Hepatocyte (in vitro differentiated cells): Measurements from ENCODE around the gene UBN1. TPM values are rescaled to one million over a fixed set of nuclear protein-coding genes. Genes with fewer than 3 reads are reported as not detected.
"Not testable (repeated sequence)": the region's sequence is repeated elsewhere in the genome, so short reads cannot be mapped to it uniquely, and the experiment has no call there.

Experiments used
- DNase-seq: peaks from one replicate; pipeline ENCODE4 v3.0.0-alpha.2; 2016; ENCODE audit warnings: low spot score
- H2AFZ ChIP-seq: fragments of 200-600 bp; sonication (generic); 2 replicates; pipeline ENCODE4 v1.6.0; 2016; ENCODE audit warnings: antibody characterized with exemption, mild to moderate bottlenecking
- H3K27ac ChIP-seq: fragments of 200-600 bp; sonication (generic); 2 replicates; pipeline ENCODE4 v1.5.1; 2016; ENCODE audit warnings: mild to moderate bottlenecking
- H3K27me3 ChIP-seq: fragments of 200-600 bp; sonication (generic); 2 replicates; pipeline ENCODE4 v1.6.1; 2016
- H3K36me3 ChIP-seq: fragments of 200-600 bp; sonication (generic); replicated peaks from 2 replicates; pipeline ENCODE4 v1.5.1; 2016; ENCODE audit warnings: low read depth; ENCODE audit not compliant: insufficient read depth
- H3K4me1 ChIP-seq: fragments of 200-600 bp; sonication (generic); 2 replicates; pipeline ENCODE4 v1.5.1; 2016; ENCODE audit warnings: mild to moderate bottlenecking, moderate library complexity; ENCODE audit not compliant: insufficient read depth
- H3K4me2 ChIP-seq: fragments of 200-600 bp; sonication (generic); 2 replicates; pipeline ENCODE4 v1.6.0; 2016
- H3K4me3 ChIP-seq: fragments of 200-600 bp; sonication (generic); 2 replicates; pipeline ENCODE4 v1.5.1; 2016; ENCODE audit warnings: mild to moderate bottlenecking
- H3K79me2 ChIP-seq: fragments of 200-600 bp; sonication (generic); 2 replicates; pipeline ENCODE4 v1.6.0; 2017; ENCODE audit warnings: mild to moderate bottlenecking
- H3K9me2 ChIP-seq: fragments of 200-600 bp; sonication (generic); replicated peaks from 2 replicates; pipeline ENCODE4 v1.6.0; 2017; ENCODE audit warnings: mild to moderate bottlenecking; ENCODE audit not compliant: insufficient read depth
- H3K9me3 ChIP-seq: fragments of 200-600 bp; sonication (generic); 2 replicates; pipeline ENCODE4 v1.5.1; 2016; ENCODE audit warnings: low read depth, mild to moderate bottlenecking
- H4K20me1 ChIP-seq: fragments of 200-600 bp; sonication (generic); 2 replicates; pipeline ENCODE4 v1.6.0; 2016; ENCODE audit warnings: mild to moderate bottlenecking; ENCODE audit not compliant: insufficient read depth, poor library complexity, severe bottlenecking
- EZH2 ChIP-seq: fragments of 200-600 bp; sonication (generic); IDR thresholded peaks from 2 replicates; pipeline ENCODE4 v1.6.1; 2016; ENCODE audit warnings: antibody characterized with exemption, mild to moderate bottlenecking, borderline replicate concordance
- EZH2phosphoT487 ChIP-seq: fragments of 200-600 bp; sonication (generic); IDR thresholded peaks from one replicate; pipeline ENCODE4 v1.6.1; 2018; ENCODE audit warnings: antibody characterized with exemption, mild to moderate bottlenecking, low read depth, moderate library complexity; ENCODE audit not compliant: unreplicated experiment, severe bottlenecking
- whole genome bisulfite sequencing: methylation state at CpG from one replicate; pipeline ENCODE4 v1.1.6; 2016; ENCODE audit warnings: low lambda C conversion rate; ENCODE audit errors: missing lambda C conversion rate; 5-methylcytosine and 5-hydroxymethylcytosine counted together
- polyA plus RNA-seq: library from polyadenylated mRNA; unstranded; fragments of >200 nt; fragmentation: Nextera tagmentation; extraction: Ambion mirVana; gene quantifications from 2 replicates; pipeline ENCODE4 v1.2.1, GENCODE V29; 2016
- total RNA-seq: library from RNA; depleted of rRNA; stranded (reverse); fragments of >200 nt; gene quantifications from 2 replicates; pipeline ENCODE4 v1.2.3, GENCODE V29; 2014
- TF ChIP-seq, protein P1 (sequence below): fragments of 200-600 bp; sonication (generic); IDR thresholded peaks from 2 replicates; pipeline ENCODE4 v1.5.1; 2016; ENCODE audit warnings: antibody characterized with exemption, mild to moderate bottlenecking; ENCODE audit not compliant: poor library complexity

Gene UBN1
- total and polyA plus RNA-seq, 2 experiments from 2014 or later, result 19.1 to 28.1 TPM

DNA sequence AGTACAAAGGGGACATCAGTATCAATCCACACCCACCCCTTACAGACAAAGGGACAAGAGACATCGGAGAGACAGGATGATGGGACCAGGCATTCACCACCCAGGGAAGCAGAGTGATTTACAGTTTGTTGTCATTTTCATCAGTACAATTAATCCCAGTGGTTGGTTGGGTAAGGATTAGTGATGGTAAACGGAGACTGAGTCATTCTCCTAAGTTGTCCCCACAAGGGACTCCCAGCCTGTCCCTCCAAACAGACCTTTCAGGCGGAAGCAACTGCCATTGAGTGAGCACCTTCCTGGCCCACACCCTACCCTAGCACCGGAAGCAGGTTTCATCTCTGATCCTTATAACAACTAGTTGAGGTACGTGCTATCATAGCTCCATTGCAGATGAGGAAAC, 78.5 kb downstream of the UBN1 start:
- 74% methylated on average over 5 of the region's 5 CpGs for WGBS
- Histone ChIP-seq H2AFZ (no peak overlapping the region), H3K27ac (peak overlapping the region; percentile 83), H3K4me2 (peak overlapping the region; percentile 49), H3K36me3 (peaks cover 3% of the 10 kb centered on the region), H3K4me1 (peaks cover 27% of the 10 kb centered on the region), H3K79me2 (peaks cover 61% of the 10 kb centered on the region), H3K9me2 (no peaks in the 10 kb centered on the region), H4K20me1 (no peaks in the 10 kb centered on the region), H3K27me3 (no peaks in the 10 kb centered on the region), H3K4me3 (no peak overlapping the region), H3K9me3 (peaks cover 7% of the 10 kb centered on the region)
- no peak for DNase-seq
- no peak for TF ChIP-seq EZH2
- TF ChIP-seq, protein P1, sequence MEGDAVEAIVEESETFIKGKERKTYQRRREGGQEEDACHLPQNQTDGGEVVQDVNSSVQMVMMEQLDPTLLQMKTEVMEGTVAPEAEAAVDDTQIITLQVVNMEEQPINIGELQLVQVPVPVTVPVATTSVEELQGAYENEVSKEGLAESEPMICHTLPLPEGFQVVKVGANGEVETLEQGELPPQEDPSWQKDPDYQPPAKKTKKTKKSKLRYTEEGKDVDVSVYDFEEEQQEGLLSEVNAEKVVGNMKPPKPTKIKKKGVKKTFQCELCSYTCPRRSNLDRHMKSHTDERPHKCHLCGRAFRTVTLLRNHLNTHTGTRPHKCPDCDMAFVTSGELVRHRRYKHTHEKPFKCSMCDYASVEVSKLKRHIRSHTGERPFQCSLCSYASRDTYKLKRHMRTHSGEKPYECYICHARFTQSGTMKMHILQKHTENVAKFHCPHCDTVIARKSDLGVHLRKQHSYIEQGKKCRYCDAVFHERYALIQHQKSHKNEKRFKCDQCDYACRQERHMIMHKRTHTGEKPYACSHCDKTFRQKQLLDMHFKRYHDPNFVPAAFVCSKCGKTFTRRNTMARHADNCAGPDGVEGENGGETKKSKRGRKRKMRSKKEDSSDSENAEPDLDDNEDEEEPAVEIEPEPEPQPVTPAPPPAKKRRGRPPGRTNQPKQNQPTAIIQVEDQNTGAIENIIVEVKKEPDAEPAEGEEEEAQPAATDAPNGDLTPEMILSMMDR, result no peak
- TF ChIP-seq EZH2phosphoT487, result no peak

DNA sequence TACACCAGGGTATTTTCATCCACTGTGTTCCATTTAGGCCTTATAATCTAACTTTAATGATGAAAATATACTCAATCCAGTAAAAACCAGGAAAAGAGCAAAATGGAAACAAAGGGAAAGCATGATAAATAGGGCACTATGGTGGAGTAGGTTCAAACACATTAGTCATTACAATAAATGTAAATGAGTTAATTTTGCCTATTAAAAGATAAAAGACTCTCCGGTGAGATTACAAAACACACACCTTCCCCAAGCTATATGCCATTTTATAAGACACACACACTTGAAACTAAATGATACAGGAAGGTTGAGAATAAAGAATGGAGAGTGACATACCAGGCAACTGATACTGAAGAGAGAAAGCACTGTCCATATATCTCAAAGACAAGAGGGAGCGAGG, 79.6 kb downstream of the UBN1 start:
- peaks cover 7% of the 10 kb centered on the region for H3K9me3 ChIP-seq

DNA sequence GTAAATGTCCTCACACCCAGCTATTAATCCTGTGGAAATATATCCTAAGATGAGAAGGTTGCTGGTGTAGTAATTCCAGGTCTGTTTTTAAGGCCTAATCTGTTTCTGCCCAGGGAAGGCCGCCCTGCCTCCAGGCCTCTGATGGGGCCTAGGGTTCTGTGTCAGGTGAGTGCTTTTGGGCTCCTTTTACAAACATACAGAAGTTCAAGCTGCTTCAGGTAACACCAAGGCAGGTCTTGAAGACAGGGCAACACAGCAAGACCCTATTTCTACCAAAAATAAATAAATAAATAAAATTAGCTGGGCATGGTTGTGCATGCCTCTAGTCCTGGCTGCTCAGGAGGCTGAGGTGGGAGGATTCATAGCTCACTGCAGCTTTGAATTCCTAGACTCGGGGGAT, 80.4 kb downstream of the UBN1 start:
- Histone ChIP-seq H3K27ac (no peak overlapping the region), H3K4me1 (peaks cover 27% of the 10 kb centered on the region), H3K4me3 (no peak overlapping the region), H4K20me1 (no peaks in the 10 kb centered on the region), H3K9me3 (peaks cover 7% of the 10 kb centered on the region), H2AFZ (no peak overlapping the region), H3K27me3 (no peaks in the 10 kb centered on the region), H3K9me2 (no peaks in the 10 kb centered on the region), H3K4me2 (no peak overlapping the region), H3K79me2 (peaks cover 58% of the 10 kb centered on the region), H3K36me3 (peaks cover 3% of the 10 kb centered on the region)
- TF ChIP-seq EZH2 (no peak), EZH2phosphoT487 (no peak)
- TF ChIP-seq, protein P1, result no peak
- no peak for DNase-seq
- WGBS, result 66% methylated on average over 2 of the region's 2 CpGs

More for the DNA sequence above, 79.6 kb downstream of the UBN1 start:
- H2AFZ ChIP-seq, result no peak overlapping the region
- TF ChIP-seq EZH2phosphoT487 (no peak), EZH2 (no peak)
- TF ChIP-seq, protein P1, result no peak
- H3K27ac ChIP-seq, result no peak overlapping the region
- no peaks in the 10 kb centered on the region for H4K20me1 ChIP-seq
- H3K4me3 ChIP-seq, result no peak overlapping the region
- peaks cover 3% of the 10 kb centered on the region for H3K36me3 ChIP-seq
- no peaks in the 10 kb centered on the region for H3K27me3 ChIP-seq
- 98% methylated on average over 2 of the region's 2 CpGs for WGBS
- H3K4me1 ChIP-seq, result peaks cover 27% of the 10 kb centered on the region
- no peaks in the 10 kb centered on the region for H3K9me2 ChIP-seq
- no peak overlapping the region for H3K4me2 ChIP-seq
- no peak for DNase-seq
- H3K79me2 ChIP-seq, result peaks cover 62% of the 10 kb centered on the region

DNA sequence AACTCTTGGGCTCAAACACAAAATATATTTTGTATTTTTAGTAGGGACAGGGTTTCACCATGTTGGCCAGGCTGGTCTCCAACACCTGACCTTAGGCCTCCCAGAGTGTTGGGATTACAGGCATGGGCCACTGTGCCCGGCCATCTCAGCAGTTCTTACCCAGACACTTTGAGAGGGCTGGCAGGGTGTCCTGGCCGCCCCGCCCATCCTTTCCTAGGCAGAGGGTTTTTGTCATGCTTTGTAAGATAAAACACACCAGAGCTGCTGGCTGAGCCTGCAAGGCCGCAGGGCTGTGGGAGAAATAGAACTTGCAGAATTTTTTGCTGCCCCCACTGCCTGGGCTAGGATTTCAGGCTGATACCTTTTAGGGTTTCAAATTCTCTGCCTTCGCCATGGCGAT, 80.9 kb downstream of the UBN1 start:
- Histone ChIP-seq H3K27ac (no peak overlapping the region), H3K79me2 (peaks cover 62% of the 10 kb centered on the region), H3K36me3 (peaks cover 3% of the 10 kb centered on the region), H3K9me2 (no peaks in the 10 kb centered on the region), H4K20me1 (no peaks in the 10 kb centered on the region), H3K4me1 (peaks cover 24% of the 10 kb centered on the region), H3K27me3 (no peaks in the 10 kb centered on the region), H3K9me3 (peaks cover 7% of the 10 kb centered on the region), H2AFZ (no peak overlapping the region), H3K4me2 (no peak overlapping the region), H3K4me3 (no peak overlapping the region)
- DNase-seq, result no peak
- TF ChIP-seq EZH2phosphoT487 (no peak), EZH2 (no peak)
- TF ChIP-seq, protein P1, result no peak
- 87% methylated on average over 6 of the region's 6 CpGs for WGBS

DNA sequence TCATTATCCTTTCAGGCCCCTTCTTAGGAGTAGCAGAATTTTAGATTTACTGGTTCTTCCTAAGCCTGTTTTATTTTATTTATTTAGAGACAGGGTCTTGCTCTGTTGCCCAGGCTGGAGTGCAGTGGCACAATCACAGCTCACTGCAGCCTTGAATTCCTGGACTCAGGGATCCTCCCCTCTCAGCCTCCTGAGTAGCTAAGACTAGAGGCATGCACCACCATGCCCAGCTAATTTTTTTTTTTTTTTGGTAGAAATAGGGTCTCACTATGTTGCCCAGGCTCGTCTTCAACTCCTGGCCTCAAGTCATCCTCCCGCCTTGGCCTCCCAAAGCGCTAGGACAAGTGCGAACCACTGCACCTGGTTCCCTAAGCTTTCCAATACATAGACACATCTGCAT, 82.3 kb downstream of the UBN1 start:
- 99% methylated on average over 4 of the region's 4 CpGs for WGBS
- H3K27me3 ChIP-seq, H3K9me2 ChIP-seq, H3K9me3 ChIP-seq, H4K20me1 ChIP-seq, H3K36me3 ChIP-seq, H3K4me3 ChIP-seq, DNase-seq, H2AFZ ChIP-seq, H3K4me2 ChIP-seq, H3K27ac ChIP-seq, H3K4me1 ChIP-seq: not testable (repeated sequence)
- peaks cover 64% of the 10 kb centered on the region for H3K79me2 ChIP-seq
